GM12864 (cell line): ENCODE measurements around the gene SLC36A4.
"Not testable (repeated sequence)": the region's sequence is repeated elsewhere in the genome, so short reads cannot be mapped to it uniquely, and the experiment has no call there.

Source experiments
- DNase-seq: peaks from one replicate; pipeline ENCODE4 v3.0.0-alpha.2; 2011; ENCODE audit warnings: low read depth
- H3K4me3 ChIP-seq: 2 replicates; pipeline ENCODE4 v1.5.1; 2011; ENCODE audit warnings: mild to moderate bottlenecking, low read depth, low read length, control low read depth
- TF ChIP-seq, protein P1 (sequence below): IDR thresholded peaks from 2 replicates; pipeline ENCODE4 v1.5.1; 2011; ENCODE audit warnings: low read depth, mild to moderate bottlenecking, moderate library complexity, low read length, control low read depth, inconsistent platforms; ENCODE audit errors: missing control alignments

The SLC36A4 gene

DNA sequence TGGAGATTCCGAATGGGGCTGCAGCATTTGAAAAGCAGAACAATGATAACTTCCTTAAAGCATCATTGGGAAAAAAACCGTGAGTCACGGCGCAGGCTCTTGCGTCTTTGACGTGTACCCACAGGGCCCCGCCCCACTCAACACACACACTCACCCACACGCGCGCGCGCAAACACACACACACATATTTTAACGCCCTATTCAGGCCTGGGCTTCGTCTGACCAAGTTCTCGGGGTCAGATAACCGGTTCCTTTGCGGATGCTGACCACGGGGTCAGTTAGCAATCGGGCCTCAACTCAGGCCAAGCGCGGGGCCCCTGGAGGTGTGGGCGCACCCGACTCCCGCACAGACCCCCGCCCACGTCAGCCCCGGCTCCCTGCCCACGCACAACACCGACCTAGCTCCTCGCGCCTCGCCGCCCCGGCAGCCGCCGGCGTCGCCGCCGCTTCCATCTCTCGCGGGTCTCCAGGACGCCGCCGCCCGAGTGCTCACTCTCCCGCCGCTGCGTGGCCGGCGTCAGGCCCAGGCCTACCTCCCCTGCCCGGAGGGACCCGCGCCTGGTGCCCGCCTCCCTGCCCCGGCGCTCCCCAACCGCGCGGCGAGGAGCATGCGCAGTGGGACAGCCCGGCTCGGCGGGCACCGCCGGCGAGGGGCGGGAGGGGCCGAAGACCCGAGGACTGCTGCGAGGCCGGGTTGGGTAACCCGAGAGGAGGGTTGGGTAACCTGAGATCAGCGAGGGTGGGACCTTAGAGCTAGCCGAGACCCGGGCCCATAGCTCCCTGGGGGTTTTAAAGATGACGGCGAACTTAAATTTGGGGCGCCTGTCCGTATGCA is at the start of gene SLC36A4:
Gene SLC36A4 (minus strand): TSS at position 612 of the 835 bp plus-strand sequence. CDS start 159 bp downstream, at position 453.
- H3K4me3 ChIP-seq = peak within 1 kb of the TSS; percentile 73
- TF ChIP-seq, protein P1, sequence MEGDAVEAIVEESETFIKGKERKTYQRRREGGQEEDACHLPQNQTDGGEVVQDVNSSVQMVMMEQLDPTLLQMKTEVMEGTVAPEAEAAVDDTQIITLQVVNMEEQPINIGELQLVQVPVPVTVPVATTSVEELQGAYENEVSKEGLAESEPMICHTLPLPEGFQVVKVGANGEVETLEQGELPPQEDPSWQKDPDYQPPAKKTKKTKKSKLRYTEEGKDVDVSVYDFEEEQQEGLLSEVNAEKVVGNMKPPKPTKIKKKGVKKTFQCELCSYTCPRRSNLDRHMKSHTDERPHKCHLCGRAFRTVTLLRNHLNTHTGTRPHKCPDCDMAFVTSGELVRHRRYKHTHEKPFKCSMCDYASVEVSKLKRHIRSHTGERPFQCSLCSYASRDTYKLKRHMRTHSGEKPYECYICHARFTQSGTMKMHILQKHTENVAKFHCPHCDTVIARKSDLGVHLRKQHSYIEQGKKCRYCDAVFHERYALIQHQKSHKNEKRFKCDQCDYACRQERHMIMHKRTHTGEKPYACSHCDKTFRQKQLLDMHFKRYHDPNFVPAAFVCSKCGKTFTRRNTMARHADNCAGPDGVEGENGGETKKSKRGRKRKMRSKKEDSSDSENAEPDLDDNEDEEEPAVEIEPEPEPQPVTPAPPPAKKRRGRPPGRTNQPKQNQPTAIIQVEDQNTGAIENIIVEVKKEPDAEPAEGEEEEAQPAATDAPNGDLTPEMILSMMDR = no peak
- DNase-seq = peak; percentile 87

DNA sequence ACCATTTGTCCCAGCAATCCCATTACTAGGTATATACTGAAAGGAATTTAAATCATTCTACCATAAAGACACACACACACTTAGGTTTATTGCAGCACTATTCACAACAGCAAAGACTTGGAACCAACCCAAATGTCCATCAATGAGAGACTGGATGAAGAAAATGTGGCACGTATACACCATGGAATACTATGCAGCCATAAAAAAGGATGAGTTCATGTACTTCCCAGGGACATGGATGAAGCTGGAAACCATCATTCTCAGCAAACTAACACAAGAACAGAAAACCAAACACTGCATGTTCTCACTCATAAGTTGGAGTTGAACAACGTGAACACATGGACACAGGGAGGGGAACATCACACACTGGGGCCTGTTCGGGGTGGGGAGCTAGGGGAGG is 49.0 kb upstream of the SLC36A4 start:
- DNase-seq, H3K4me3 ChIP-seq: not testable (repeated sequence)

DNA sequence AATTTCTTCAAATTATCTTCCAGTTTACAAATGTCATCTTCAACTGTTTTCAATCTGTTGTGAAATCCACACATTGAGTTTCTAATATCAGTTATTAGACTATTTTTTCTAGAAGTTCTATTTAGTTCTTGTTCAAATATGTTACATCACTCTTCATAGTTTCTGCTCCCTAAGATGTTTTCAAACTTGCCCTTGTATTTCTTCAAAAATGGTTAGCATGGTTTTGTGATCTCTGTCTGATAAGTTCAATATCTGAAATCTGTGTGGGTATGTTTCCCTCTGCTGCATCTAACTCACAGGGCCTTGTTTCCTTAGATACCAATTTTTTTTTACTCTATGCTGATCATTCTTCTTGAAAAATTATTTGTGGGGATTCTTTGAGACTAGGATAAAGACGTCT is 46.2 kb upstream of the SLC36A4 start:
- DNase-seq = no peak
- no peak overlapping the region for H3K4me3 ChIP-seq
- TF ChIP-seq, protein P1 = no peak

DNA sequence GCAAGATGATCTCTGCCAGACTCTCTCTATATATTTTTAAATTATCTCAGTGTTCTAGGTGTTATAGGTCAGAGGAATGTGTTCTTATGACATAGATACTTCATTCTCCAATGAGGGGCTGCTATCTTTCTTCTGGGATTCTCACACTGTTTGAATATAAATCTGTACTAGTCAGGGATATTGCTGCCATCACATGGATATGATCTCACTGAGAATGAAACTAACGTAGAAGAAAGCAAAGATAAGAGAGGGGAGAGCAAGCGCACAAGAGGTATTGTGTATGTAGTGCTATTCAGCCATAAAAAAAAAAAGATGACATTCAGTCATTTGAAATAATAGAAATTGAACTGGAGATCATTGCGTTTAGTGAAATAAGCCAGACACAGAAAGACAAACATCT is 42.2 kb upstream of the SLC36A4 start:
- no peak overlapping the region for H3K4me3 ChIP-seq
- TF ChIP-seq, protein P1 = no peak
- DNase-seq = no peak

DNA sequence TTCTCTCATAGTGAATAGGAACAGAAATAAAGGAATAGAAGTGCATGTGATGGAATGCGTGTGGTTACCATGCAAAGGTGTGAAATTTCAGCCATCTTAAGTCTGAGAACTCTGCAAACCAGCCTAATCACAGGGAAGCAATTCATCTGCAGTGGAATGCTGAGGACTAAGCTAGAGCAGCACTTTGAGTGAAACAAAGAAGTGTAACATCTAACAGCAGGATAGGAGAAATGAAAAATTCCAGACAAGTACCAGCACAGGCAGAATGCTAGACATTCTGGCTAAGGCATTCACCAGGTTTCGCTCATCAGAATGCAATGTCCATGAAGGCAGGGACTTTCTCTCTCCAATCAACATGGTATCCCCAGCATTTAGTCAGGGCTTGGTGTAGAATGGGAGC is 41.2 kb upstream of the SLC36A4 start:
- TF ChIP-seq, protein P1 = no peak
- no peak for DNase-seq
- H3K4me3 ChIP-seq = no peak overlapping the region

DNA sequence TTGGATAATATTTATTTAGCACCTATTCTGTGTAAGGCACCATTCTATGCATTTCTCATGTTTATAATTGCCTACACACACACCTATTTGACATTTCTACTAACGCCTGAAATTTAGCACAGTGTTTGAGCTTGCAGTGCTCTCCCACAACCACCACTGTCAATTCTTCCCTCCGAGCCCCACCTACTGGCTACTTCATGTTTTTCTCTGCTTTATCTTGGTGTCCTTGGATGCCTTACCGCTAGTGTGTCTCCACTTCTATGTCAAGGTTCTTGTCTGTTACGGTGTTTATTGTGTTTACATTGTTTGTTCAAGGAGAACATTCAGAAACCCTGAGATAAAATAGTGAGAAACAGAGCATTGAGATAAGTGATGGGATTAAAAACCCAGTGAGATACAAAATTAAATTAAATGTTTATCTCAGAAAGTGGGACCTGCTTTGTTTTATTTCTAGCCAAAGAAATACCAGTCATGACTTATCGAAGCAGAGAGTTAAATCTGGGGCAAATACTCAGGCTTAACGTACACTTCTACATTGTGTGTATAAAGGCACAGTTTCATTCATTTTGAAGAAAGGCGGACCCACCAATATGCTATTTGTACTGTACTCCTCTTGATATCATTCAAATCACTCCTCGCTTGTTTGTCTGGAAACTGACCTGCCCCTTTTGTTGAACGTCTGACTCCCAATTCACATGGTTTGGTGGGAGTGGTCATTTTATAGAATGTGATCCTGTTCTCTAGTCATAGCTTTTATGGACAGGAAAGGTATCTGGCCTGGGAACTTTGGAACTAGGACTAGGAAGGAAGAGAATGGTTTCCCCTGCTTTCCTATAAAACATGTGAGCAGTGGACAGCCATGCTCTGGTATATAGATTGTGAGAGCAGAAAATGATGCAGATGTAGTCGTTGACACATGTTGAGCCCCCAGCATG is 39.2 kb upstream of the SLC36A4 start:
- TF ChIP-seq, protein P1 = peak; percentile 35
- DNase-seq = no peak
- no peak overlapping the region for H3K4me3 ChIP-seq

DNA sequence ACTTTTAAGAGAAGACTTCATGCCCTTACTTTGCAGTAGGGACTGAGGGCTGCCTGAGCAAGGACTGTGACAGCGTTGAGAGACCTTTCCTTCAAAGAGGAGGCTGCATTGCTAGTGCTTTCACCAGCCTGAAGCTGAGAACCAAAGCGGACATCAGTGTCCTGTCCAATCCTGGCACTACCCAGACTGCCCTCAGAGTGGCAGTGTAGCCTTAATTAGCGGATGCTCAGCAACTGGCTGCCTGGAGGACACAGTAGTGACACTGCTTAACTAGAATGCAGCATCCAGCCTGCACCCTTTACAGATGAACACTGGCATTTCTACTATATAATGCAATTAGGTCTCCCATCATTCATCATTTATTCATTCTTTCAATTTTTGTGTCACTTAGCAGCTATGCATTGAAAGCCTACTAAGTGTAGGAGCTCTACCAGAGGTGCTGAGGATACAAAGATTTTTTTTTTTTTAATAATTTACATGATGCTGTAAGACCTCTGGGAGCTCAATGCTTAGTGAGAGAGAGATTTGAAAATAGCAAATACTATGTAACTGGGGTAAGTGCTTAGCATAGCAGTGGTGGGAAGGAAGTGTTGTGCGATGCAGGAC is 36.9 kb upstream of the SLC36A4 start:
- DNase-seq = peak; percentile 37

More for the DNA sequence above, 36.9 kb upstream of the SLC36A4 start:
- TF ChIP-seq, protein P1 = peak; percentile 96
- no peak overlapping the region for H3K4me3 ChIP-seq
